Pons (tissue), 1 donor: ENCODE measurements around the gene PLCH1.

Experiments used
- DNase-seq: peaks from one replicate; pipeline ENCODE4 v3.0.0-alpha.2; 2016; ENCODE audit warnings: low spot score

Gene PLCH1

DNA sequence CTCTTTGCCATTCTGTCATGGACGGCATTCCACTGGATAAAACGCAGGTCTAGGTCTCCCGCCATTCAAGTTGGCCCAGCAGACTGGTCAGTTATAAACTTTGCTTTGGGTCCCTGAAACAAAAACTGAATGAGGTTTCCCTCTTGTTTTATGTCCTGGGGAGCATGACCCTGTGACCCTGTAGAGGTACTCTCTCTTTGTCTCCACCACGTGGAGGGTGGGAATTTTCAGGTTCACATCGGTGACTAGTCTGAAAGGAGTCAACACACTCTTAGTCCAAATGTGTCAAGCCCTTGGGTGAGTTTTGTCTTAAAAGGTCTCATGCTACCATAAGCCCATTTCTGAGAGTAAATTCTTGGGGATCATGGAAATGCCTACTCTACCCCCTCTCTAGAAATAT, 139.9 kb downstream of the PLCH1 start:
- DNase-seq, result no peak

DNA sequence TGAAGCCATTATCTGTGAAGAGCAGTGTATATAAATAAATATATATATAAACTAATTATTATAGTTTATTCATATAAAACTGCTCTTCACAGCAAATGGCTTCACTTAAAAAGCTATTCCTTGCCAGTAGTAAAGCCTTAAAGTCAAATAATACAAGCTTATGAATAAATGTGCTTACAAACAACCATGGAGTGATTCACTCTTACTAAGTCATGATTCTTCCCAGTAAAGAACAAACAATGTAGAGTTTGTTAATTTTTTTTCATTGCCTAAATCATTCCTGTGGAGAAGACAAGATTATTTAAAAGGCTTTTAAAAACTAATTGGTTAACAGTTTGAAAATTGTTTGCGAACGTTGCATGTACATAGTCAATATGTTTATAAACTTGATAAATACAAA, 140.7 kb downstream of the PLCH1 start:
- DNase-seq, result no peak

GRCh38 chr3:155603302-155603701, 141.6 kb downstream of the PLCH1 start:
- no peak for DNase-seq

DNA sequence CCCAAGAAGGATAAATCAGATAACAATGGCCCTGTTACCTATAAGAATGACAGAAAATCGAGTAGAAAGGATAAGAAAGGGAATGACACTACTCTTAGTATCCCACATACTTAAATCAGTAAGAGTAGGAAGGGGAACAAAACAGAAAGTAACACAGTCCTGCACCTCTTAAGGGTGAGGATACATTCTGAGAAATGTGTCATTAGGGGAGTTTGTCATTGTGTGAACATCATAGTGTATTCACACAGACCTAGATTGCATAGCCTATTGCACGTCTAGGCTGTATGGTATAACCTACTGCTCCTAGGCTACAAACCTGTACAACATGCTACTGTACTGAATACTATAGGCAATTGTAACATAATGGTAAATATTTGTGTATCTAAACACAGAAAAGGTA, 142.6 kb downstream of the PLCH1 start:
- DNase-seq, result no peak

DNA sequence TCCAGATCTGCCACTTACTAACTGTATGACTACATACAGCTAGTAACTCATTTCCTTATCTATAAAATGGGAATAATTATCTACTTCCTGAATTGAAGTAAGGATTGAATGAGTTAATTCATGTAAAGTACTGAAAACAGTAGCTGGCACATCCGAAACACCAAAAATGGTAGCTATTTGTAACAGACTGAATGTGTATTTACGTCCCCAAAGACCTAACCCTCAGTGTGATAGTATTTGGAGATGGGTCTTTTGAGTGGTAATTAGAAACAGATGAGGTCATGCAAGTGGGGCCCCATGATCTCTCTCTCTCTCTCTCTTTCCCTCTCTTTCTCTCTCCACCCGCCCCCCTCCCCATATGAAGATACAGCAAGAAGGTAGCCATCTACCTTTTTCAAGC, 146.2 kb downstream of the PLCH1 start:
- DNase-seq, result no peak

- no peak for DNase-seq
Measured at GRCh38 chr3:155596615-155597014, 148.3 kb downstream of the PLCH1 start.

DNA sequence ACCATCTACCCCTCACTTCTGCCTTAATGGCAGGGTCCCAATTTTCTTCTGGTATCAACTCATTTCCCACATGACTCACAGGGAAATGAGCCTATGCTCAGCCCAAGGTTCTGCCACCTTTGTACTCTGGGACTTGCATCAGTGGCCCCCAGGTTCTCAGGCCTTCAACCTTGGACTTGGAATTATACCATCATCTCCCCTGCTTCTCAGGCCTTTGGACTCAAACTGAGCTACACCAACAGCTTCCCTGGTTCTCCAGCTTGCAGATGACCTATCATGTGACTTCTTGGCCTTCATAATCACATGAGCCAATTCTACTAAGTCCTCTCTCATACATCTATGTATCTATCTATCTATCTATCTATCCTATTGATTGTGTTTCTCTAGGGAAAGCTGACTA, 149.5 kb downstream of the PLCH1 start:
- DNase-seq, result no peak

- DNase-seq, result no peak
Measured at GRCh38 chr3:155594526-155595187, 150.2 kb downstream of the PLCH1 start.

DNA sequence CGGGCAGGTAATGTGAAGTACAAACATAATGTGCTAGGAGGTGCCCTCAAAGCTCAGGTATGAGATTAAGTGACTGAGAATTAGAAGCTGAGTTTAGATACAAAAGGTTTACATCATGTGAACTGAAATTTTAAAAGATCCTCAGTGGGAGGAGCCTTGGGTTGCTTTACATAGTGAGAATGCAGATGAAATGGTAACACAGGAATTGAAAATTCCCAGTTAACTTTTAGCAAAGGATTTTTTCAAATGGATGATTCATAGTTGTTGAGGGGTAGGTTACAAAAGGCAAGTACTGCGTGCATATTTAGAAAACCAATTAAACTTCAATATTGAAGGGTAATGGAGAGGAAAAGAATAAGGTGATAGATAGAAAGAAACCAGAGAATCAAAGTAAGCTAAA, 157.3 kb downstream of the PLCH1 start:
- DNase-seq, result no peak

GRCh38 chr3:155585384-155585783, 159.5 kb downstream of the PLCH1 start:
- no peak for DNase-seq

- no peak for DNase-seq
Measured at GRCh38 chr3:155581579-155581978, 163.3 kb downstream of the PLCH1 start.

DNA sequence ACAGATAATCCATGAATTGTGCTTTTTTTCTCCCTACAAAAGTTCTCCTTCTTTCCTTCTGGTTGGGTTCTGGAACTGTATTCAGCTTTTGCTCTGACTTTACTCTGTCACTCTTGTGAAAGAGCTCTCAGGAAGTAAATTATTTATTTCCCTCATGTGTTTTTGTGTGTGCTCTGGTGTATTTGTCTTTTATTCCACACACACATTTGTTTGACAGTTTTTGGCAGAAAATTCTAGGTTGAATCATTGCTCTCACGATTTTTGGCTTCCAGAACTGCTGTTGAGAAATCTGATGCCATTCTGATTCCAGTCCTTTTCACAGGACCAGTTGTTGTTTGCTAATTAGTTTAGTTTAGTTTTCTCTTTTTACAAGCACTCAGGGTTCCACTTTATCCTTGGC, 172.8 kb downstream of the PLCH1 start:
- DNase-seq, result peak; percentile 6

DNA sequence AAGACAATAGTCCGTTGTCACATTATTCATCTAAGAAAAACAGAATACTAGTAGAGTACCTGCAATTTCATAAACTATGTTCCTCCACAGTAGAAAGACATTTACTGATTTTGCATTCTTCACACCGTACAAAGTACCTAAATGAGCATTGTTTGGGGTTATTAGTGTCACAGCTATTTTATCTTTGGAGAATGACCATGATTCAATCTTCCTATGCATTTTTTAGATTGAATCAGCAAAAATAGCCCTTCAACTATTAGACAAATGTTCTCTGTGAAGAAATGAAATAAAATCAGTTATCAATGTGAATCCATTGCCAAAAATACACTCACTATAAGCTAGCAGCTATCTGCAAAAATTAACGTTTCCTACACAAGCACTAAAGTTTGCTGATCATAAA, 176.6 kb downstream of the PLCH1 start:
- DNase-seq, result no peak

DNA sequence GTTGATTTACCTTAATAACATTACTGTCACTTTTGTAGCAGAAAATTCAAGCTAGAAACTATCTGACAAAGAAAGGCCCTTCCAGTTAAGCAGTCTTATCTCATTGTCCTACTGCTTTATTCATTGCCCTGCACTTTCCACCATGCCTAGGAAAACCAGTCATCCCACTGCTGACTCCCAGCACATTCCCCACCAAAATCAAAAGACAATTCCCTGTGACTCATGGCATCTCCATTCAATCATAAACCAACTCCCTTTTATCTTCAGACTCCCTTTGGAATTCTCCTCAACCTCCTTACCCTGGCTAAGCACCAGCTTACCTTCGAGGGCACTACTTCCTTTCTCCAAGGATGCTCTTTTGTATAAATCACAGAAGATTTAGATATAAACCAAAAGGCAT, 184.3 kb downstream of the PLCH1 start:
- DNase-seq, result no peak

DNA sequence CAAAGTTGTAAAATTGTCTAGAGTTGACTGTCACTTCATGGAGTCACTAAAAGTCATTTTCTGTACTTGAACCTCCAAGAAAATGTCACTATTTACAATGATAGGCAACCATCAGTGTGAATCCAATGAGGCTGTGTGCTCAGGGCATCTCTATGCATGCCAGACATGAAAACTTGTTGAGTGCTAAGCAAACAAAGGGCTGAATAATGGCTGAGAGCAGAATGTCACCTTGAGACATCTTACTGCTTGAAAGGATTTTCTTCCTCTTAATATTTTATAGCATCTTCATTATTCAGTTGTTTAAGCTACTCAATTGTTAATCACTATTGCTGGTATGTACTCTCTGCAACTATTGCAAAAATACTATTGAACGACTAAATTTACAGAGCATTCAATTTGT, 184.7 kb downstream of the PLCH1 start:
- DNase-seq, result no peak

GRCh38 chr3:155556531-155556930, 188.3 kb downstream of the PLCH1 start:
- no peak for DNase-seq

- no peak for DNase-seq
Measured at GRCh38 chr3:155555479-155556060, 189.3 kb downstream of the PLCH1 start.

GRCh38 chr3:155554777-155555451, 190.0 kb downstream of the PLCH1 start:
- no peak for DNase-seq

DNA sequence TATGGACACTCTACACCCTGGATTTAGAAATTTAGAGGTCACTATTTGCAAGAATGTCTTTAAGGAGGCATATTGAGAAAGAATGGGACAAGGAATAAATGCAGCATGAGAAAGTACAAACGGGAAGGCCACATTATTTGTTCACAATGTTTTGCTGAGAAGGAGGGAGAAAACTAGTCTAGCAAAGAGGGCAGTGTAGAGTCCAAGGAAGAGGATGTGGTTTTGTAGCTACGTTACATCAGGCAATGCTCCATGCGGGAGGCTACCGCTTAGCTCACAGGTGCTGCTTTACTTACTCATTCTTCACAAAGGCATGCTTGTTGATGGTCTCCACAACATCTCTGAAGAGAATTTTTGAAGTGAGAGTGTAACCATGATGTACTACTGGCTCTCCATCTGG, 191.1 kb downstream of the PLCH1 start:
- no peak for DNase-seq

DNA sequence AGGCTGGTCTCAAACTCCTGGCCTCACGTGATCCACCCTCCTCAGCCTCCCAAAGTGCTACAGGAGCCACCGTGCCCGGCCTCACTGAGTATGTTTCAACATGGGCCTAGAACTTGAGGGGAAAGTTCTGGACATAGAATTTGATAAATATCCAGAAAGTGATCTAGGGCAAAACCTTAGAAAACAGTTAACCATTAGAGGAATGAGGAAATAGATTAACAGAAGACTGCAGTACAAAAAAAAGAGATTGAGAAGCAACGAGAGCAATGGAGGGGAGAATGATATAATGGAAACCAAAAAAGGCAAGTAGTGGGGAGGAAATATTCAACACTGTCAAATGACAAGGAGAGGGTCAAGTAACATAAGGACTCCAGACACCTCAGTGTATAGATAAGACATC, 191.5 kb downstream of the PLCH1 start:
- no peak for DNase-seq

GRCh38 chr3:155550391-155550790, 194.5 kb downstream of the PLCH1 start:
- no peak for DNase-seq

DNA sequence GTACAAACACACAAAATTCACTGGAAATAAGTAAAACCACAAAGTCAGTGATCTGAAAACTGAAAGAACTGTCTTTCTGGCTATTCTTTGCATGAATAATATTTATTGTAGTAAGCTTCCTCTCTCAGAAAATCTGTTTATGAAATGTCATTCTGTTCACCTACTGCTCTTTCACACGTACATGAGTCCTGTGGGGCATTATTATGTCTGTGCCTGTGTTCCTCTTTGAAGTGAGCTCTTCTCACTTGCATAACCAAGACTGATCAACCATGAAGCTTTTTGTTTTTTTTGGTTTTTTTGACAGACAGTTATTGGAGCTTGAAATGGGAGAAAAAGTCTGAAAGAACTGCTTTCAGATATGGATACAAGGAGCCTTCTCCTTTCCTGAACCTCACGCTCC, 195.8 kb downstream of the PLCH1 start:
- DNase-seq, result no peak

DNA sequence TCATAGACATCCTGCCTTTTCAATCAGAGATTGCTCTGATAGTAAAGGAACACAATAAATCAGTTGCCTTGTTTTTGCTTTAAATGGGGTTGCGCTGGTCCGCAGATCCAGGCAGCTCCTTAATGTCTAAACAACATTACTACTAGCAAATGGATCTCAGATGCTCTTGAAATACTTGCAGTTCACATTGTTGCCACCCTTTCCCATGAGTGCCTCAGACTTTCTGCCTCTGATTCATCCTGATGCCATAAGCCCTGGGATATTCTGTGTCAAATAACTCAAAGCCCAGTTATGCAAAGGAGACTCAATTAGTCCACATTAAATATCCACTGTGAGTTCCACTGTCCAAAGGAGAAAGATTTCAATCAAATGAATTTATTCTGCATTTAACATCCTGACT, 196.7 kb downstream of the PLCH1 start:
- no peak for DNase-seq

DNA sequence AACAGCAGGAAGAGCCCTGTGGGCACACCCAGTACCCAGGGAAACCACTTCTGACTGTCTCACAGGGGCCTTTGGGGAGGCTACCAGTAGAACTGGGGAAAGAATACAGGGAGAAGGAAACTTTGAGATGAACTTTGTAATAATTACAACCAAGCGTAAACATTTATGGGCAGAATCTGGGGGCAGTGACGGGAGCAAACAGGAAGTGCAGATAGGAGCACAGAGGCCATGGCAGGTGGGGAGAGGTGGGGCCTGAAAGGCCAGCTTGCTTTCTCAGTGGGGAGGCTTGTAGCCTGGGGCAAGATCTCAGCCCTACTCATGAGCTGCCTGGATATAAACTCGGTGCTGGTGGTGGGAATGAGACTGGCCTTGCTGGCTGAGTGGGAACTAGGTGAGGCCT, 209.8 kb downstream of the PLCH1 start:
- no peak for DNase-seq
